K562 (cell line): ENCODE results near the gene COG4. TPM values are rescaled to one million over a fixed set of nuclear protein-coding genes. Genes with fewer than 3 reads are reported as not detected.
A peak's percentile ranks its signal among the peaks of the same experiment; 100 is the strongest.

Experiments
- ATAC-seq: fragments of 200-7000 bp; cut with Tn5 transposase; 3 replicates; pipeline ENCODE4 v1.9.1; 2020; ENCODE audit warnings: moderate library complexity
- BruUV-seq: library from RNA; stranded (reverse); fragments of 400-500 nt; replicated peaks from 2 replicates; lab custom pipeline; 2021; lab: Mats Ljungman, UMichigan
- CTCF ChIA-PET: fragments of 300-600 bp; formaldehyde crosslinking; extraction: SDS; loops from one replicate; lab custom pipeline; 2021; ENCODE audit warnings: low intra/inter-chr PET ratio; lab: Yijun Ruan, JAX
- POLR2A ChIA-PET: fragments of 300-600, 350-650 bp; sonication (Branson Sonifier 250); formaldehyde crosslinking; extraction: SDS; loops from one replicate; lab custom pipeline; 2021; ENCODE audit warnings: antibody characterized with exemption, inconsistent platforms; lab: Yijun Ruan, JAX
- DNase-seq, 4 experiments: peaks; one replicate each; pipeline versions ENCODE4 v3.0.0 to v3.0.0-alpha.2; 2011 to 2018; ENCODE audit warnings: low spot score in 3 of 4, mixed read lengths in 3 of 4; ENCODE audit errors: extremely low read depth in 1 of 4
- FAIRE-seq: peaks from 2 replicates; lab custom pipeline; 2011; peaks lifted over from hg19 to GRCh38; lab: Jason Lieb, UNC
- H2AFZ ChIP-seq: 2 replicates; pipeline ENCODE4 v1.6.0; 2011; ENCODE audit warnings: low read depth, low read length, control low read depth, inconsistent platforms
- H3K27ac ChIP-seq: fragments of 200-600 bp; 3 replicates; pipeline ENCODE4 v1.8.0; 2011; ENCODE audit warnings: low read depth, mild to moderate bottlenecking, control low read depth, inconsistent platforms, low read length, moderate library complexity, mixed read lengths; ENCODE audit errors: extremely low read depth
- H3K27me3 ChIP-seq, 2 experiments: fragments of 300-600 bp in 1 of 2; 2 replicates in 1 of 2; 3 replicates in 1 of 2; pipeline versions ENCODE4 v1.6.0 to v1.8.0; 2011; ENCODE audit warnings: inconsistent platforms in 2 of 2, low read length in 2 of 2, mild to moderate bottlenecking in 1 of 2, mixed read lengths in 1 of 2, moderate library complexity in 1 of 2; ENCODE audit not compliant: control insufficient read depth in 2 of 2, insufficient read depth in 2 of 2
- H3K36me3 ChIP-seq: fragments of 300-600 bp; 3 replicates; pipeline ENCODE4 v1.8.0; 2011; ENCODE audit warnings: mild to moderate bottlenecking, low read length, inconsistent platforms; ENCODE audit not compliant: control insufficient read depth, insufficient read depth
- H3K4me1 ChIP-seq, 2 experiments: fragments of 200-600 bp in 1 of 2; replicated peaks in 1 of 2; 2 replicates in 1 of 2; 3 replicates in 1 of 2; pipeline versions ENCODE4 v1.5.1 to v1.8.0; 2011; ENCODE audit warnings: inconsistent platforms in 2 of 2, low read length in 2 of 2, mild to moderate bottlenecking in 1 of 2, mixed read lengths in 1 of 2, moderate library complexity in 1 of 2; ENCODE audit not compliant: control insufficient read depth in 2 of 2, insufficient read depth in 2 of 2
- H3K4me2 ChIP-seq: 2 replicates; pipeline ENCODE4 v1.6.1; 2011; ENCODE audit warnings: low read length, control low read depth, inconsistent platforms, mixed read lengths; ENCODE audit not compliant: insufficient read depth
- H3K4me3 ChIP-seq: fragments of 200-600 bp; sonication (generic), shearing (Covaris generic); 2 replicates; pipeline ENCODE4 v1.5.1; 2016; ENCODE audit warnings: control low read depth, inconsistent platforms
- H3K79me2 ChIP-seq: fragments of 200-600 bp; 3 replicates; pipeline ENCODE4 v1.8.0; 2011; ENCODE audit warnings: low read length, inconsistent platforms; ENCODE audit not compliant: control insufficient read depth, insufficient read depth
- H3K9ac ChIP-seq, 2 experiments: 2 replicates each; pipeline versions ENCODE4 v1.6.0 to v1.6.1; 2011; ENCODE audit warnings: low read depth in 2 of 2, low read length in 2 of 2, control low read depth in 1 of 2, inconsistent platforms in 1 of 2, mild to moderate bottlenecking in 1 of 2, mixed read lengths in 1 of 2; ENCODE audit not compliant: insufficient read depth in 1 of 2
- H3K9me1 ChIP-seq: one replicate; pipeline ENCODE4 v1.6.0; 2011; ENCODE audit warnings: inconsistent platforms, mild to moderate bottlenecking, low read length, moderate library complexity; ENCODE audit not compliant: control insufficient read depth, insufficient read depth
- H3K9me3 ChIP-seq: replicated peaks from 2 replicates; pipeline ENCODE4 v1.5.1; 2011; ENCODE audit warnings: low read depth, low read length, inconsistent platforms; ENCODE audit not compliant: control insufficient read depth, insufficient read depth
- H4K20me1 ChIP-seq: replicated peaks from 2 replicates; pipeline ENCODE4 v1.6.1; 2011; ENCODE audit warnings: low read length, inconsistent platforms, mixed read lengths; ENCODE audit not compliant: control insufficient read depth, insufficient read depth
- CBFA2T2 ChIP-seq: fragments of 450-650 bp; conservative IDR thresholded peaks from 2 replicates; pipeline ENCODE4 v1.6.1; 2017; ENCODE audit warnings: mild to moderate bottlenecking
- CBFA2T3 ChIP-seq: fragments of 450-650 bp; IDR thresholded peaks from 2 replicates; pipeline ENCODE4 v1.6.1; 2017
- DACH1 ChIP-seq: fragments of 450-650 bp; IDR thresholded peaks from 2 replicates; pipeline ENCODE4 v1.6.1; 2018; ENCODE audit not compliant: partially characterized antibody
- SMARCA5 ChIP-seq: fragments of 450-650 bp; IDR thresholded peaks from 2 replicates; pipeline ENCODE4 v1.6.1; 2016
- ZNF79 ChIP-seq: fragments of 250-450 bp; sonication (Bioruptor Pico); IDR thresholded peaks from 2 replicates; pipeline ENCODE4 v1.4.0; 2020; ENCODE audit warnings: low read depth, mild to moderate bottlenecking, moderate library complexity
- WGBS: fragments of 100-300 bp; shearing (Covaris generic); methylation state at CpG from one replicate; pipeline ENCODE4 v1.1.6; 2016; ENCODE audit warnings: low coverage, mixed read lengths; ENCODE audit not compliant: insufficient coverage; ENCODE audit errors: missing lambda C conversion rate; 5-methylcytosine and 5-hydroxymethylcytosine counted together
- in situ Hi-C: fragments of 300-500 bp; cut with MboI; formaldehyde crosslinking; loops from 4 replicates; pipeline ENCODE4 v1.15.0; 2018; ENCODE audit warnings: inconsistent platforms, mixed read lengths
- intact Hi-C: fragments of 100-400 bp; cut with micrococcal nuclease; formaldehyde crosslinking; loops from 2 replicates; pipeline ENCODE4 v1.14.2; 2022
- polyA plus RNA-seq, 8 experiments: library from polyadenylated mRNA; depleted of rRNA in 4 of 8; stranded (reverse) in 5 of 8; unstranded in 3 of 8; fragments of >200 nt; fragmentation: Nextera tagmentation in 2 of 8; fragmentation: Illumina TruSeq in 1 of 8; extraction: Ambion mirVana in 2 of 8; extraction: Trizol in 1 of 8; gene quantifications; 2 replicates each; pipeline versions ENCODE4 v1.2.1 to v1.2.3, GENCODE V29; 2011 to 2014; ENCODE audit warnings: inconsistent platforms in 1 of 8, missing spikeins in 1 of 8
- total RNA-seq, 7 experiments: library from RNA; depleted of rRNA in 6 of 7; stranded (reverse); fragments of >200 nt in 6 of 7; fragmentation: Illumina TruSeq in 2 of 7; extraction: Trizol in 2 of 7; gene quantifications; 2 replicates each; pipeline versions ENCODE4 v1.2.1 to v1.2.3, GENCODE V29; 2011 to 2021; ENCODE audit warnings: low replicate concordance in 1 of 7

The COG4 gene
- total and polyA plus RNA-seq, 9 of the 15 experiments (the other 6 are each of a cell fraction or from before 2014, with no cell fraction given), result 13.7 to 73.9 (median 44.2) TPM

DNA sequence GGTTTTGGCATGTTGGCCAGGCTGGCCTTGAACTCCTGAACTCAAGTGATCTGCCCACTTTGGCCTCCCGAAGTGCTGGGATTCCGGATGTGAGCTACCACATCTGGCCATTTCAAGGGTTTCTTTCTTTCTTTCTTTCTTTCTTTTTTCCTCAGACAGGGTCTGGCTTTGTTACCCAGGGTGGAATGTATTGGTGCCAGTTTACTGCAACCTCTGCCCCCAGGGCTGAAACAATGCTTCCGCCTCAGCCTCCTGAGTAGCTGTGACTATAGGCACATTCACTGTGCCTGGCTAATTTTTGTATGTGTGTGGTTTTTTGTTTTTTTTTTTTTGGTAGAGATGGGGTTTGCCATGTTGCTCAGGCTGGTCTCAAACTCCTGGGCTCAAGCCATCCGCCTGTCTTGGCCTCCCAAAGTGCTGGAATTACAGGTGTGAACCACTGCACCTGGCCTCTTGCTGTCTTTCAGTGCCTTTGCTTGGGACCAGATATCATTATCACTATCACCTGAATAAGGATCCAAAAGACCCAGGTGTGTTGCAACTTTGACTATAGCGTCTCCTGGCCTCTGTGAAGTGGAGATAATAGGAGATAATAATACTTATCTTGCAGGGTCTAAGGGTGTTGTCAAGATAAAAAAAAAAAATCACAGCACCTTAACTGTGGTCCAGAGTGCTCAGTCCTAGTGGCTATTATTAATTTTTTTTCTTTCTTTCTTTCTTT is 65.7 kb downstream of the COG4 start:
- ChIA-PET POLR2A (interaction anchor here (0.5 kb wide), 1 partner anchor 35 kb away, joined by 3 read pairs; no protein-coding TSS in a partner anchor), CTCF (no interaction called here)
- H3K9me3 ChIP-seq, result no peaks in the 10 kb centered on the region
- WGBS, result 82% methylated on average over 5 of the region's 5 CpGs
- ATAC-seq, result no peak
- TF ChIP-seq DACH1 (no peak), SMARCA5 (no peak), ZNF79 (CRISPR knock-in tag) (no peak), CBFA2T3 (peak; percentile 36), CBFA2T2 (peak; percentile 27)
- no peak overlapping the region for H3K27ac ChIP-seq
- DNase-seq, result no peak
- H3K79me2 ChIP-seq, result peaks cover 10% of the 10 kb centered on the region
- H3K4me1 ChIP-seq, result peaks cover 10 to 29% of the 10 kb centered on the region in 2 experiments; a peak in 4 of 5 replicates
- H2AFZ ChIP-seq, result no peak overlapping the region
- H3K4me2 ChIP-seq, result no peak overlapping the region
- H3K36me3 ChIP-seq, result no peaks in the 10 kb centered on the region
- H3K27me3 ChIP-seq, result no peaks in the 10 kb centered on the region
- no peak overlapping the region for H3K4me3 ChIP-seq
- no peaks in the 10 kb centered on the region for H4K20me1 ChIP-seq
- FAIRE-seq, result no peak
- no peak overlapping the region for H3K9ac ChIP-seq
- H3K9me1 ChIP-seq, result no peaks in the 10 kb centered on the region
- in situ Hi-C loops, result no loop called here
- intact Hi-C loops, result loop anchor here (5.0 kb wide), 1 partner anchor 35 kb away; no protein-coding TSS in a partner anchor
- BruUV-seq, result no TSS peak
